Measurements from ENCODE around the gene ITGB1BP1. TPM values are rescaled to one million over a fixed set of nuclear protein-coding genes. Genes with fewer than 3 reads are reported as not detected.
"Not testable (repeated sequence)": the region's sequence is repeated elsewhere in the genome, so short reads cannot be mapped to it uniquely, and the experiment has no call there.

The ITGB1BP1 gene
- total RNA-seq, 2 donors from 2014 or later, result 100 to 143 TPM

- intact Hi-C loops (cut with DNase I), result no loop called here
- DNase-seq (ENCODE audit: low spot score), result no peak
Measured at GRCh38 chr2:9405636-9406035, 17.7 kb downstream of the ITGB1BP1 start.

DNA sequence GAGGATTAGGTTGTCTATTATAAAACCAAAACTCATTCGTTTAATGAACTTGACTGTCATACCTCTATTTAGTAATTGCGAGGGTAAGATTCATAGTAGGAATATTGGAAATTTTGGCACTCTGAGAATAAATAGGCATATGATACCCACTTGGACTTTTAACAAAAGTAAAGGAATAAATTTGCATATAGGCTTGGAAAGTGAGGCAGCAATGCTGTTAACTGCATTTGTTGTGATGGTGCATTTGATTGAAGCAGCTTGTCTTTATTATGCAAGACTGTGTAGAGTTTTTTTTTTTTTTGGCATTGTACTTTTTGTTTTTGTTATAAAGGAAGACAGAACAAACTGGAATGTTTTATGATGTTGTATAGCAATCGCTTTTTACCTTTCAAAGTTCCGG, 18.9 kb downstream of the ITGB1BP1 start:
- DNase-seq (ENCODE audit: low spot score), result no peak
- intact Hi-C loops (cut with DNase I), result no loop called here

- intact Hi-C loops (cut with DNase I), result no loop called here
- no peak for DNase-seq (ENCODE audit: low spot score)
Measured at GRCh38 chr2:9403924-9404323, 19.4 kb downstream of the ITGB1BP1 start.

DNA sequence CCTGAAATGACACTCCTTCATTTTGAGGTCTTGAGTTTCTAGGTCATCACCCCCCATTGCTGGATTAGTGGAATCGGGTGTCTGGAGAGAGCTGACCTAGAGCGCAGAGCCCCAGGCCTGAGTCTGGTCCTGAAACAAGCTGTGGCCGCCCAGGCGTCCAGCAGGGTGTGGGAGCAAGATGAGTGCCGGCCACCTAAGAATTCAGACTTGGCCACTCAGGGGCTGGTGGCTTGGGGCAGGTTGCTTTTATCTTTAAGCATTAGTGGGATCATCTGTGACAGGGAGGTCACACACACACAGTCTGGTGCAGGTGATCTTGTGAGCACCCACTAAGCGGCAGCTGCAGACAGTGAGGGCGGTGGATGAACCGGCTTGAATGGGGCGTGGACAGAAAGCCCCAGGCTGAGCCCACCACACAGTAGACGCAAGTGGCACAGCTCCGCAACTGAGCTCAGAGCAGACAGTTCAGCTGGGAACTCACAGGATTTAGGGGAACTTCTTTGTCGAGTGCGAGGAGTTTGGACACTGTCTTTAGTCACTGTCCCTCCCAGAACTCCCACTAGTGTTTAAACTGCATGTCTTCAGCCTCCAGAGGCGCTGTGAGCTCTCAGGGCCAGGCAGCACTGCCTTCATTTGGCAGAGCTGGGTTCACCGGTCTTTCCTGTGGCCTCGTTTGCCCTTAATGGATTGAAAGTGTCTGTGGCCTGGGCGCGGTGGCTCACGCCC, 21.5 kb downstream of the ITGB1BP1 start:
- intact Hi-C loops (cut with DNase I), result no loop called here

GRCh38 chr2:9401059-9401547, 22.2 kb downstream of the ITGB1BP1 start:
- intact Hi-C loops (cut with DNase I), result no loop called here
- DNase-seq (ENCODE audit: low spot score), result peak; percentile 64

More for the DNA sequence above, 21.5 kb downstream of the ITGB1BP1 start:
- peak; percentile 61 for DNase-seq (ENCODE audit: low spot score)

- peak; percentile 64 for DNase-seq (ENCODE audit: low spot score)
- intact Hi-C loops (cut with DNase I), result no loop called here
Measured at GRCh38 chr2:9400268-9401058, 22.9 kb downstream of the ITGB1BP1 start.

- peak; percentile 88 for DNase-seq (ENCODE audit: low spot score)
- intact Hi-C loops (cut with DNase I), result no loop called here
Measured at GRCh38 chr2:9398881-9399780, 24.2 kb downstream of the ITGB1BP1 start.

DNA sequence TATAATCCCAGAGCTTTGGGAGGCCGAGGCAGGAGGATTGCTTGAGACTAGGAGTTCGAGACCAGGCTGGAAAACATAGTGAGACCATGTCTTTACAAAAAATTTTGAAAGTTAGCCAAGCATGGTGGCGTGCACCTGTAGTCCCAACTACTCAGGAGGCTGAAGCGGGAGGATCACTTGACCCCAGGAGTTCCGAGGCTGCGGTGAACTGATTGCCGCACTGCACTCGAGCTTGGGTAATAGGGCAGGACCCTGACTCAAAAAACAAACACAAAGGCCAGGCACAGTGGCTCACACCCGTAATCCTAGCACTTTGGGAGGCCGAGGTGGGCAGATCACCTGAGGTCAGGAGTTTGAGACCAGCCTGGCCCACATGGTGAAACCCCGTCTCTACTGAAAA, 25.1 kb downstream of the ITGB1BP1 start:
- DNase-seq (ENCODE audit: low spot score); intact Hi-C loops (cut with DNase I): not testable (repeated sequence)

GRCh38 chr2:9397201-9397600, 26.1 kb downstream of the ITGB1BP1 start:
- peak; percentile 54 for DNase-seq (ENCODE audit: low spot score)
- intact Hi-C loops (cut with DNase I), result no loop called here

DNA sequence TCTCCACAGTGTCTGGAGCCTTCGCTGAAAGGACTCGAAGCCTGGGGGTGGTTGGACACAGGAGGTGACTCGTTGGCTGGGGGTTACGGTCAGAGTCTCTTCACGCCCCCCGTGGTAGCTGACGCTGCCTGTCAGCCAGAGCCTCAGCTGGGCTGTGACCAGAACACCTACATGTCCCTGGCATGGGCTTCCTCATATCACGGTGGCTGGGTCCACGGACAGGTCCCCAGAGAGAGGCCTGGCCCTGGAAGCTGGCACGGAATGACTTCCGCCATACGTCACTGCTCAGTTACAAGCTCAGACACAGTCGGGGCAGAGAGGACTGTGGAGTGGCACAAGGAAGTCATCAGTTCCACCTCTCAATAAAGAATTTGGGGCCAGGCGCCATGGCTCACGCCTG, 28.5 kb downstream of the ITGB1BP1 start:
- DNase-seq (ENCODE audit: low spot score), result peak; percentile 75
- intact Hi-C loops (cut with DNase I), result no loop called here

- intact Hi-C loops (cut with DNase I), result no loop called here
- DNase-seq (ENCODE audit: low spot score), result peak; percentile 85
Measured at GRCh38 chr2:9392898-9393765, 30.2 kb downstream of the ITGB1BP1 start.

DNA sequence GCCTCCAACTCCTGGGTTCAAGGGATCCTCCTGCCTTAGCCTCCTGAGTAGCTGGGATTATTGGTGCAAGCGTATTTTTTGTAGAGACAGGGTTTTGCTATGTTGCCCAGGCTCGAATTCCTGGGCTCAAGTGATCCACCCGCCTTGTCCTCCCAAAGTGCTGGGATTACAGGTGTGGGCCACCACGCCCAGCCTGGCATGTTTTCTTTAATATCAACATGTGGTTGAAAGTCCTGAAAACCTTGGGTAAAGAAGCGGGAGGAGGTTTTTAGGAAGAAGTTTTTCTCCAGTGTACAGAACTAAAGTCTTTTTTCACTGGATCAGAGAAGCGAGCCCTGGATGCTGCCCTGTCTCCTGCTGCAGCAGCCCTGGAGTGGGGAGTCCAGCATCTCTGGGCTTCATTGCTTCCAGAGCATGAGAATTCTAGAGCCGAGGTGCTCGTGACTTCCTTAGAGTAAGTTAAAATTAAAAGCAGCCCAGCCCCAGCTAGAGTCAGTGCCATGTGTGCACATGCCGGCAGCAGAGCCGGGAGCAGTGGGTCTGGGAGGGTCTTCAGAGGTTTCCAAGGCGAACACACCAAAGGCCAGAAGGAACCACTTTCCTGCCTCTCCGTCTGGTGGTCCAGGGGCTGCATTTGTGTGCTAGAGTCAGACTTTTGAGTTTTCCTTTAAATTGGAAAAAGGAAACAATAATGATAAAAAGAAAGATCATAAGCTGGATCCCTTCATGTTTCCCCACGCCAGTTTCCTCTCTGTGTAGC, 31.2 kb downstream of the ITGB1BP1 start:
- intact Hi-C loops (cut with DNase I), result no loop called here
- peak; percentile 51 for DNase-seq (ENCODE audit: low spot score)

DNA sequence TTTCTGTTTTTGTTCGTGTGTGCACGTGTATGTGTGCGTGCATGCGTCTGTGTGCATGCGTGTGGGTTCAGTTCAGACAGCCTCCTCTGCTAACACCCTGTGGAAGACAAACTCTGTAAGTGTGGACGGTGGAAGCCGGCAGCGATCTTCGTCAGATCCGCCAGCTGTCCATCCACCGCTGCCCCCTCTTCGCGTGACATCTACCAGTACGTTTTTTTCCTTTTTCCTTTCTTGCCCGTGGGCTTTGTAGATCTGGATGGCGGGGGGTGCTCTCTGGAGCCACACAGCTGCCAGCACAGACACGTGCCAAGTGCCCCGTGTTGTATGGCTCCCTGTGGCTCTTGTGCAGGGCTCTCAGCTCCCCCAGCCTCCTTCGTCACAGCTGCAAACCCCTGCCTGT, 32.3 kb downstream of the ITGB1BP1 start:
- peak; percentile 74 for DNase-seq (ENCODE audit: low spot score)
- intact Hi-C loops (cut with DNase I), result no loop called here

DNA sequence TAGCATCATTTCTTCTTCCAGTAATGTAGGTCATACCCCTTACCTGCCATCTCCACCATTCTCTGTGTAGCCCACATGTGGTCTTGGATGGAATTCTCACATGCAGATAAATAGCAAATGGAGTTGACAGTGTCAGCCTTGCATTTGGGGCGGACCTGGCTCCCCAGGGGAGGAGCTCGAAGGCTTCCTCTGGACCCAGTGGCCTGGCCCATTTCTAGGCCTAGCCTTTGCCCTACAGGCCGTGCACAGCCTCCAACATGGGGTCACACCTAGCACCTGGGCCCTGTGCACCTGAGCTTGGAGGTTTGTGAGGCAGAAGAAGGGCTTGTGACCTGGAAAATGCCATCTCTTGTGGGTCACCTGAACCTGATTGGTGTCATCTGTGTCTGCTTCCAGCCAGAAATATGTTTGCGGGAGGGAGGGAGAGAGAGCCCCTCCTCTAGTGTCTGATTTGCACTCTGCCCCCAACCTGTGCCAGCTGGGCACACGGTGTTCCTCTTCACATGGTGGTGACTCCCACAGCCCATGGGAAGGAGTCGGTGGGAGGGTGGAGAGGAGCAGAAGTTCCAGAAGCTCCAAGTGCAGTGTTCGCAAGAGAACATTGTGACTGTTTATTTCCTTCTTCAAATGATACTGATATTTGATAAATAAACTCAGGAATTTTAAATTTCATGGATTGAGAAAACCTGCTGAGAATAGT, 33.0 kb downstream of the ITGB1BP1 start:
- intact Hi-C loops (cut with DNase I), result no loop called here
- peak; percentile 56 for DNase-seq (ENCODE audit: low spot score)

- DNase-seq (ENCODE audit: low spot score), result peak; percentile 66
Measured at GRCh38 chr2:9388950-9389911, 34.1 kb downstream of the ITGB1BP1 start.

DNA sequence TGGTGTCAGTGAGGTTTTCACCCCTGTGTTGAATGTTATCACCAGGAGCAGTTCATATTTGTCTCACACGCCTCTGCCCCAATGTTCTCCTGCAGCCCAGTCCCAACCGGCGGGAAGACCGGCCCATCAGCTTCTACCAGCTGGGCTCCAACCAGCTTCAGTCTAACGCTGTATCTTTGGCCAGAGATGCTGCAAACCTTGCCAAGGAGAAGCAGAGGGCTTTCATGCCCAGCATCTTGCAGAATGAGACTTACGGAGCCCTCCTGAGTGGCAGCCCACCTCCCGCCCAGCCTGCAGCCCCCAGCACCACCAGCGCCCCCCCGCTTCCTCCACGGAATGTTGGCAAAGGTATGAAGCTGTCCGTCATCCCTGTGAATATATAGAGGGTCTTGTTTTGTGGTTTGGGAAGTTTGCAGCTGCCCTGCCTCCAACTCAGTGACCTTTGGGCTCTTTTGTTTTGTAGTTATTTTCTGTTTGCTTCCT, 35.1 kb downstream of the ITGB1BP1 start:
- intact Hi-C loops (cut with DNase I), result no loop called here
- peak; percentile 59 for DNase-seq (ENCODE audit: low spot score)

More at GRCh38 chr2:9388950-9389911, 34.1 kb downstream of the ITGB1BP1 start:
- intact Hi-C loops (cut with DNase I), result no loop called here
